H1 (cell line): ENCODE results near the gene MAGI1. TPM values are rescaled to one million over a fixed set of nuclear protein-coding genes. Genes with fewer than 3 reads are reported as not detected.

Experiments used
- CTCF ChIA-PET: fragments of 300-600 bp; sonication (Branson Sonifier 250); formaldehyde crosslinking; loops from one replicate; lab custom pipeline; 2021; ENCODE audit not compliant: partially characterized antibody; lab: Charles Lee
- POLR2A ChIA-PET: fragments of 300-600 bp; sonication (Branson Sonifier 250); formaldehyde crosslinking; loops from one replicate; lab custom pipeline; 2021; ENCODE audit warnings: inconsistent platforms; ENCODE audit not compliant: partially characterized antibody; lab: Charles Lee
- DNase-seq, 2 experiments: peaks; one replicate each; pipeline versions ENCODE4 v3.0.0 to v3.0.0-alpha.2; 2010 to 2022; ENCODE audit warnings: low spot score in 2 of 2, low read depth in 1 of 2, mixed read lengths in 1 of 2
- FAIRE-seq: peaks from 2 replicates; lab custom pipeline; 2011; peaks lifted over from hg19 to GRCh38; lab: Jason Lieb, UNC
- H2AFZ ChIP-seq: 2 replicates; pipeline ENCODE4 v1.8.1; 2012; ENCODE audit warnings: low read length, inconsistent platforms
- H2AK5ac ChIP-seq: 2 replicates; pipeline ENCODE4 v1.6.1; 2013; ENCODE audit warnings: low read depth, low read length
- H2BK120ac ChIP-seq: replicated peaks from 2 replicates; pipeline ENCODE3; 2013; ENCODE audit warnings: low read depth, low read length, inconsistent platforms
- H2BK12ac ChIP-seq: 2 replicates; pipeline ENCODE4 v1.6.1; 2013; ENCODE audit warnings: low read depth, low read length
- H2BK15ac ChIP-seq: 2 replicates; pipeline ENCODE4 v1.6.1; 2013; ENCODE audit warnings: low read length
- H2BK20ac ChIP-seq: 2 replicates; pipeline ENCODE4 v1.6.1; 2013; ENCODE audit warnings: low read length
- H2BK5ac ChIP-seq: 2 replicates; pipeline ENCODE4 v1.6.1; 2013; ENCODE audit warnings: low read depth, low read length
- H3K14ac ChIP-seq: 2 replicates; pipeline ENCODE4 v1.6.1; 2013; ENCODE audit warnings: inconsistent platforms; ENCODE audit not compliant: insufficient read length
- H3K18ac ChIP-seq: 2 replicates; pipeline ENCODE4 v1.6.1; 2013; ENCODE audit warnings: low read length; ENCODE audit errors: extremely low read depth
- H3K23ac ChIP-seq: 2 replicates; pipeline ENCODE4 v1.6.1; 2013; ENCODE audit warnings: inconsistent platforms; ENCODE audit not compliant: insufficient read length
- H3K23me2 ChIP-seq: 2 replicates; pipeline ENCODE4 v1.6.1; 2013; ENCODE audit warnings: low read depth, low read length
- H3K27ac ChIP-seq: 2 replicates; pipeline ENCODE4 v1.6.1; 2011; ENCODE audit warnings: low read depth, low read length, inconsistent platforms
- H3K27me3 ChIP-seq, 4 experiments: replicated peaks in 1 of 4; 1 replicate in 1 of 4; 2 replicates in 3 of 4; pipeline versions ENCODE4 v1.6.1 to v1.8.1; 2011 to 2013; ENCODE audit warnings: low read length in 3 of 4, mild to moderate bottlenecking in 3 of 4, inconsistent platforms in 2 of 4, mixed read lengths in 2 of 4, moderate library complexity in 1 of 4; ENCODE audit not compliant: control insufficient read depth in 3 of 4, insufficient read depth in 3 of 4; ENCODE audit errors: extremely low read depth in 1 of 4
- H3K36me3 ChIP-seq, 4 experiments: 2 replicates each; pipeline versions ENCODE4 v1.6.1 to v1.8.1; 2011 to 2013; ENCODE audit warnings: mild to moderate bottlenecking in 4 of 4, low read length in 3 of 4, moderate library complexity in 2 of 4, control low read depth in 1 of 4, inconsistent platforms in 1 of 4; ENCODE audit not compliant: insufficient read depth in 4 of 4, control insufficient read depth in 2 of 4
- H3K4ac ChIP-seq: replicated peaks from 2 replicates; pipeline ENCODE3; 2013; ENCODE audit warnings: low read length, low read depth, mixed read lengths, inconsistent platforms; ENCODE audit not compliant: insufficient read length
- H3K4me1 ChIP-seq, 4 experiments: replicated peaks in 1 of 4; 1 replicate in 1 of 4; 2 replicates in 3 of 4; pipeline versions ENCODE4 v1.6.1 to v1.8.1; 2011 to 2013; ENCODE audit warnings: low read length in 3 of 4, inconsistent platforms in 2 of 4, mixed read lengths in 1 of 4; ENCODE audit not compliant: insufficient read depth in 4 of 4, control insufficient read depth in 3 of 4
- H3K4me2 ChIP-seq, 2 experiments: 2 replicates each; pipeline versions ENCODE4 v1.6.1 to v1.8.1; 2011 to 2013; ENCODE audit warnings: low read depth in 2 of 2, low read length in 2 of 2, control low read depth in 1 of 2, inconsistent platforms in 1 of 2, mild to moderate bottlenecking in 1 of 2; ENCODE audit not compliant: insufficient read depth in 1 of 2
- H3K4me3 ChIP-seq, 4 experiments: fragments of 200-600, 300-600 bp in 1 of 4; sonication (generic), shearing (Covaris generic), sonication (Bioruptor Twin) in 1 of 4; 2 replicates each; pipeline versions ENCODE4 v1.5.1 to v1.8.1; 2011 to 2016; ENCODE audit warnings: low read length in 4 of 4, low read depth in 3 of 4, control low read depth in 2 of 4, inconsistent platforms in 2 of 4, mild to moderate bottlenecking in 2 of 4, mixed read lengths in 1 of 4, moderate library complexity in 1 of 4; ENCODE audit not compliant: insufficient read depth in 2 of 4; ENCODE audit errors: extremely low read depth in 1 of 4
- H3K56ac ChIP-seq: replicated peaks from 2 replicates; pipeline ENCODE3; 2013; ENCODE audit warnings: low read depth, mild to moderate bottlenecking, mixed read lengths, low read length, inconsistent platforms; ENCODE audit not compliant: insufficient read length
- H3K79me1 ChIP-seq: 2 replicates; pipeline ENCODE4 v1.6.1; 2013; ENCODE audit warnings: low read depth, low read length, control low read depth
- H3K79me2 ChIP-seq, 2 experiments: 2 replicates each; pipeline versions ENCODE4 v1.6.1 to v1.8.1; 2012 to 2013; ENCODE audit warnings: low read length in 2 of 2, mild to moderate bottlenecking in 2 of 2, inconsistent platforms in 1 of 2; ENCODE audit not compliant: insufficient read depth in 2 of 2, control insufficient read depth in 1 of 2
- H3K9ac ChIP-seq, 4 experiments: replicated peaks in 1 of 4; 1 replicate in 1 of 4; 2 replicates in 3 of 4; pipeline versions ENCODE4 v1.6.1 to v1.8.1; 2011 to 2013; ENCODE audit warnings: low read depth in 3 of 4, low read length in 3 of 4, control low read depth in 2 of 4, mild to moderate bottlenecking in 2 of 4, moderate library complexity in 2 of 4, inconsistent platforms in 1 of 4; ENCODE audit errors: extremely low read depth in 1 of 4
- H3K9me3 ChIP-seq, 2 experiments: 2 replicates each; pipeline versions ENCODE4 v1.6.1 to v1.8.1; 2012 to 2013; ENCODE audit warnings: mild to moderate bottlenecking in 2 of 2, moderate library complexity in 2 of 2, control low read depth in 1 of 2, inconsistent platforms in 1 of 2, low read depth in 1 of 2, low read length in 1 of 2, mixed read lengths in 1 of 2; ENCODE audit not compliant: insufficient read depth in 2 of 2
- H4K20me1 ChIP-seq, 2 experiments: replicated peaks in 1 of 2; 2 replicates each; pipeline versions ENCODE3 to v1.8.1; 2011 to 2013; ENCODE audit warnings: inconsistent platforms in 2 of 2, low read length in 2 of 2, mild to moderate bottlenecking in 1 of 2; ENCODE audit not compliant: insufficient read depth in 2 of 2, control insufficient read depth in 1 of 2
- H4K5ac ChIP-seq: 2 replicates; pipeline ENCODE4 v1.6.1; 2013; ENCODE audit warnings: low read length, low read depth, mixed read lengths, inconsistent platforms; ENCODE audit not compliant: insufficient read length
- H4K8ac ChIP-seq: 2 replicates; pipeline ENCODE4 v1.8.0; 2013; ENCODE audit warnings: mild to moderate bottlenecking, moderate library complexity, low read length, inconsistent platforms; ENCODE audit not compliant: insufficient read depth; ENCODE audit errors: extremely low read depth
- H4K91ac ChIP-seq: replicated peaks from 2 replicates; pipeline ENCODE3; 2013; ENCODE audit warnings: low read length, mixed read lengths, inconsistent platforms; ENCODE audit not compliant: insufficient read length
- BRCA1 ChIP-seq: IDR thresholded peaks from 2 replicates; pipeline ENCODE4 v1.6.1; 2012; ENCODE audit warnings: low read depth, low read length, improper control_type of control experiment
- CBX8 ChIP-seq: fragments of 300-800, 300-1000 bp; sonication (generic); IDR thresholded peaks from 2 replicates; pipeline ENCODE4 v1.7.1; 2016; ENCODE audit warnings: low read depth, low read length, borderline replicate concordance
- EGR1 ChIP-seq: IDR thresholded peaks from 2 replicates; pipeline ENCODE4 v1.6.1; 2011; ENCODE audit warnings: low read depth, low read length, borderline replicate concordance
- FOSL1 ChIP-seq: IDR thresholded peaks from 2 replicates; pipeline ENCODE4 v1.6.1; 2011; ENCODE audit warnings: mild to moderate bottlenecking, low read depth, low read length, moderate library complexity; ENCODE audit not compliant: insufficient read depth
- KDM1A ChIP-seq: fragments of 200-600, 300-600 bp; sonication (generic); IDR thresholded peaks from 2 replicates; pipeline ENCODE4 v1.7.1; 2016; ENCODE audit warnings: mild to moderate bottlenecking, low read length, borderline replicate concordance
- NRF1 ChIP-seq: IDR thresholded peaks from 2 replicates; pipeline ENCODE4 v1.6.1; 2011; ENCODE audit warnings: mild to moderate bottlenecking, low read depth, low read length, improper control_type of control experiment
- RXRA ChIP-seq: IDR thresholded peaks from 2 replicates; pipeline ENCODE4 v1.6.1; 2011; ENCODE audit warnings: low read depth, mild to moderate bottlenecking, low read length, moderate library complexity; ENCODE audit not compliant: insufficient read depth
- SP4 ChIP-seq: IDR thresholded peaks from 2 replicates; pipeline ENCODE4 v1.6.1; 2012; ENCODE audit warnings: low read length, inconsistent platforms
- TBP ChIP-seq: IDR thresholded peaks from 2 replicates; pipeline ENCODE4 v1.6.1; 2011; ENCODE audit warnings: low read depth, low read length, improper control_type of control experiment
- TEAD4 ChIP-seq: IDR thresholded peaks from 2 replicates; pipeline ENCODE4 v1.6.1; 2012; ENCODE audit warnings: low read depth, low read length, inconsistent platforms, mixed read lengths
- WGBS, 2 experiments: shearing (Covaris generic) in 1 of 2; methylation state at CpG; one replicate each; pipeline versions ENCODE4 v1.1.6 to v1.1.7; 2013 to 2015; ENCODE audit warnings: low lambda C conversion rate in 2 of 2, mixed read lengths in 2 of 2, inconsistent platforms in 1 of 2, low coverage in 1 of 2, missing lambda C conversion rate in 1 of 2; ENCODE audit not compliant: insufficient replicate concordance in 2 of 2, insufficient coverage in 1 of 2, insufficient read length in 1 of 2; ENCODE audit errors: extremely low coverage in 1 of 2, missing lambda C conversion rate in 1 of 2; 5-methylcytosine and 5-hydroxymethylcytosine counted together
- polyA plus RNA-seq, 7 experiments: library from polyadenylated mRNA; depleted of rRNA in 3 of 7; stranded (reverse) in 5 of 7; unstranded in 2 of 7; fragments of >200 nt in 5 of 7; fragments of 200-250 nt in 2 of 7; gene quantifications; 1 replicate in 5 of 7; 2 replicates in 1 of 7; 4 replicates in 1 of 7; pipeline versions ENCODE4 v1.2.1 to v1.2.3, GENCODE V29; 2011 to 2013; ENCODE audit warnings: missing spikeins in 2 of 7, mixed read lengths in 2 of 7
- total RNA-seq: library from RNA; stranded (reverse); fragmentation: NEBNext Ultra II Directional; extraction: Animal tissue kit (Norgen Biotek cat#: 25700); gene quantifications from 2 replicates; pipeline ENCODE4 v1.2.1, GENCODE V29; 2021

MAGI1 gene
- total and polyA plus RNA-seq, 2 of the 8 experiments (the other 6 are each of a cell fraction or from before 2014, with no cell fraction given) = 19.8 to 78.0 TPM

DNA sequence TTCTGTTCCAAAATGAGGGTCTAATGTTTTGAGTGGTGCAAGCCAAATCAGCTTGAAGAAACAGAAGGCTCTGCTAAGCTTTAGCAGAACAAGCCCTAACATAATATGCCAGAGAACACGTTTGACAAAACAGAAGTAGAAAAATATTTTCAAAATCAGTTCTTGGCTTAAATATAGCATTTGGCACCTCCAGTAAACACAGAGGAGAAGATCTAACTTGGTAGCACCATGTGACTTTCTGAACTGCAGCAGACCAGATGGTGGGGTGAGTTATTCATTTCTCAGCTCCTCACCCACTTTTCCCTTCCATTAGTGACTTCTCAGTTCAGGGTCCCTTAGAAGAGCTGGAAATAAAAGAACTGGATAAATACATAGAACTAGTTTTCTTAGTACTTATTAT, 395.8 kb downstream of the MAGI1 start:
- no peak overlapping the region for H3K4ac ChIP-seq
- DNase-seq = no peak
- FAIRE-seq = no peak
- no peak overlapping the region for H3K14ac ChIP-seq
- H3K4me1 ChIP-seq = 0 out of 7 replicates have a peak, but pooled peaks cover 0 to 3% (median 0%) of the 10 kb centered on the region in 4 experiments
- H2BK20ac ChIP-seq = no peak overlapping the region
- H4K8ac ChIP-seq = no peak overlapping the region
- no peak overlapping the region for H2AK5ac ChIP-seq
- H3K23ac ChIP-seq = no peak overlapping the region
- H2BK5ac ChIP-seq = no peak overlapping the region
- H2BK120ac ChIP-seq = no peak overlapping the region
- no peak overlapping the region for H3K56ac ChIP-seq
- no peaks in the 10 kb centered on the region for H3K36me3 ChIP-seq
- H2AFZ ChIP-seq = no peak overlapping the region
- TF ChIP-seq SP4 (no peak), RXRA (no peak), NRF1 (no peak), TEAD4 (no peak), TBP (no peak), EGR1 (no peak), FOSL1 (no peak), BRCA1 (no peak), CBX8 (no peak), KDM1A (no peak)
- no peaks in the 10 kb centered on the region for H4K20me1 ChIP-seq
- H2BK15ac ChIP-seq = no peak overlapping the region
- no peaks in the 10 kb centered on the region for H3K23me2 ChIP-seq
- no peak overlapping the region for H2BK12ac ChIP-seq
- H3K4me3 ChIP-seq = no peak overlapping the region
- no peaks in the 10 kb centered on the region for H3K27me3 ChIP-seq
- H3K79me2 ChIP-seq = peaks cover 0 to 17% of the 10 kb centered on the region in 2 experiments; a peak in 2 of 4 replicates
- no peak overlapping the region for H4K91ac ChIP-seq
- POLR2A ChIA-PET = interaction anchor here (1.3 kb wide), 1 partner anchor 46 kb away, joined by 3 read pairs; no protein-coding TSS in a partner anchor
- H3K9me3 ChIP-seq = no peaks in the 10 kb centered on the region
- no peak overlapping the region for H3K18ac ChIP-seq
- CTCF ChIA-PET = interaction anchor here (0.8 to 4.5 kb wide), 5 partner anchors 9 to 84 kb away, joined by 3 to 26 read pairs (median 3); no protein-coding TSS in a partner anchor
- no peak overlapping the region for H3K9ac ChIP-seq
- H4K5ac ChIP-seq = no peak overlapping the region
- H3K4me2 ChIP-seq = no peak overlapping the region
- WGBS, 2 experiments = 77% methylated on average over 1 of the region's 1 CpG; no CpG with 5 or more reads in 1 of the 2 experiments
- peaks cover 2% of the 10 kb centered on the region; the same call in 1 of the 2 replicates for H3K79me1 ChIP-seq
- no peak overlapping the region for H3K27ac ChIP-seq
